ENCODE data around the gene TBC1D10B. TPM values are rescaled to one million over a fixed set of nuclear protein-coding genes. Genes with fewer than 3 reads are reported as not detected.
"Not testable (repeated sequence)": the region's sequence is repeated elsewhere in the genome, so short reads cannot be mapped to it uniquely, and the experiment has no call there.

Gene TBC1D10B
- total RNA-seq, 1 donor from 2014 or later, result 36.9 TPM

DNA sequence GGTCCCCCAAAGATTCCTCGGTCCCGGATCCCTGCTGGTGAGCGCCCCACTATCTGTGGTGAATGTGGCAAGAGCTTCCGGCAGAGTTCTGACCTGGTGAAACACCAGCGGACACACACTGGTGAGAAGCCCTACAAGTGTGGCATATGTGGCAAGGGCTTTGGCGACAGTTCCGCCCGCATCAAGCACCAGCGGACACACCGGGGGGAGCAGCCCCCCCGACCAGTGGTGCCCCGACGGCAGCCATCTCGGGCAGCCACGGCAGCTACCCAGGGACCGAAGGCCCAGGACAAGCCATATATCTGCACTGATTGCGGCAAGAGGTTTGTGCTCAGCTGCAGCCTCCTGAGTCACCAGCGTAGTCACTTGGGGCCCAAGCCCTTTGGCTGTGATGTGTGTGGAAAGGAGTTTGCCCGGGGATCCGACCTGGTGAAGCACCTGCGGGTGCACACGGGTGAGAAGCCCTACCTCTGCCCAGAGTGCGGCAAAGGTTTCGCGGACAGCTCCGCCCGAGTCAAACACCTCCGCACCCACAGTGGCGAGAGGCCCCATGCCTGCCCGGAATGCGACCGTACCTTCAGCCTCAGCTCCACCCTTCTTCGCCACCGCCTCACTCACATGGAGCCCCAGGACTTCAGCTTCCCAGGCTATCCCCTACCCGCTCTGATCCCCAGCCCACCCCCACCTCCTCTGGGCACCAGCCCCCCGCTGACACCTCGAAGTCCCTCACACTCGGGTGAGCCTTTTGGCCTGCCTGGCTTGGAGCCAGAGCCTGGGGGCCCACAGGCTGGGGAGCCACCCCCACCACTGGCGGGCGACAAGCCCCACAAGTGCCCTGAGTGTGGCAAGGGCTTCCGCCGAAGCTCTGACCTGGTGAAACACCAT, 27.7 kb upstream of the TBC1D10B start:
- no peak for DNase-seq (ENCODE audit: low spot score)

- DNase-seq (ENCODE audit: low spot score), result no peak
Observed at GRCh38 chr16:30397056-30397455, 26.8 kb upstream of the TBC1D10B start.

DNA sequence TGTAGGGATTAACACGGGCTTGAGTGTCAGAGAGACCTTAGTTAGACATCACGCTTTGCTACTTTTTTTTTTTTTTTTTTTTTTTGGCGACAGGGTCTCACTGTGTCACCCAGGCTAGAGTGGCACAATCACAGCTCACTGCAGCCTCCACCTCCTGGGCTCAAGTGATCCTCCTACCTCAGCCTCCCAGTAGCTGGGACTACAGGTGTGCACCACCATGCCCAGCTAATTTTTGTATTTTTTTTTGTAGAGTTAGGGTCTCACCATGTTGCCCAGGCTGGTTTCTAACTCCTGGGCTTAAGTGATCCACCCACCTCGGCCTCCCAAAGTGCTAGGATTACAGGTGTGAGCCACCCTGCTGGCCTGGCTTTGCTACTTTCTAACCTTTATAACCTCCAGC, 26.3 kb upstream of the TBC1D10B start:
- not testable (repeated sequence) for DNase-seq (ENCODE audit: low spot score)

DNA sequence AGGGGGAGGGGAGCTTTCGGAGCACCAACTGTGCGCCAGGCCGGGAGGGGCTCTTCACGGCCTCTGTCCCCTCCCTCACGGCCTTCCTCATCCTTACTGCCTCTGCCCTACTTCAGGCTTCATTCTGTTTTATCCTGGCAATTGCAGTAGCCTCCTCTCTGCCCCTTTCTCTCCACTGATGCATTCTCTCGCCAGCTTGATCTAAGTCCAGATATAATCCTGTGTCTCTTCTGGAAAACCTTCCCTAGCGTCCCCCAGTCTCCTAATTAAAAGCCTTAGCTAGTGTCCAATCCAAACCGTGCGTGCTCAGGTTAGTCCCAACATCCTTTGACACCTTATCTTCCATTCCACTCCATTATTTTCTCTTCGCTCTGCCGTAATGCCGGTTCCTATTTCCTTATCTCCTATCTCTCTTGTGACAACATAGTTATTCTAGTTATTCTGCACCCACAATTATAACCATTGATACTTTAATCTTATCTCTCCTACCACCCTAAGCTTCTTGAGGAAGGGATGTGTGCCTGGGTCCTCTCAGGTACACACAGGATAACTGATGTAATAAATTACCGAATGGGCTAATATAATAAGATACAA, 25.8 kb upstream of the TBC1D10B start:
- no peak for DNase-seq (ENCODE audit: low spot score)

- DNase-seq (ENCODE audit: low spot score), result peak; percentile 86
Observed at GRCh38 chr16:30395155-30395991, 25.1 kb upstream of the TBC1D10B start, which contains the start of gene ZNF48. TSS of gene ZNF48 (plus strand) at chr16:30395420. CDS start at chr16:30395795, 375 bp downstream.

GRCh38 chr16:30394592-30395154, 24.4 kb upstream of the TBC1D10B start:
- no peak for DNase-seq (ENCODE audit: low spot score)

DNA sequence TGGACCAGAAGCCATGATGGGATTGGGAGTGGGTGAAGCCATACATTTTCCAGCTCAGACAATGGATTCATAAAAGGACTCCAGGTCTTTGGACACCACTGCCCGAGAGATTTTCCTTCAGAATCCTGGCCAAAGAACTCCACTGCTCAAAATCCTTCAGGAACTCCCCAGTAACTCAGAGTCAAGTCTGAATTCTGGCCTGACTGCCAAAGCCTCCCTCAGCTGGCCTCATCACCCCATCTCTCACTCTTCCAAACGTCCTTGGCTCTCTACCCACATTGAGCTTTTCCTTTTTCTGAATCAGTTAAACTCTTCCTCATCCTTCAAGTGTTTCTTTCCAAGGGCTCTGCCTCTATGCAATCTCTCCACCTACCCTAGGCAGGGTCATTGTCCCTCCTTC, 13.2 kb upstream of the TBC1D10B start:
- no peak for DNase-seq (ENCODE audit: low spot score)

- no peak for DNase-seq (ENCODE audit: low spot score)
Observed at GRCh38 chr16:30382111-30382881, 12.0 kb upstream of the TBC1D10B start, which contains the start of gene SEPTIN1. TSS of gene SEPTIN1 (minus strand) at chr16:30382561. CDS start at chr16:30382542, 19 bp downstream.

GRCh38 chr16:30381291-30382041, 11.2 kb upstream of the TBC1D10B start:
- no peak for DNase-seq (ENCODE audit: low spot score)

DNA sequence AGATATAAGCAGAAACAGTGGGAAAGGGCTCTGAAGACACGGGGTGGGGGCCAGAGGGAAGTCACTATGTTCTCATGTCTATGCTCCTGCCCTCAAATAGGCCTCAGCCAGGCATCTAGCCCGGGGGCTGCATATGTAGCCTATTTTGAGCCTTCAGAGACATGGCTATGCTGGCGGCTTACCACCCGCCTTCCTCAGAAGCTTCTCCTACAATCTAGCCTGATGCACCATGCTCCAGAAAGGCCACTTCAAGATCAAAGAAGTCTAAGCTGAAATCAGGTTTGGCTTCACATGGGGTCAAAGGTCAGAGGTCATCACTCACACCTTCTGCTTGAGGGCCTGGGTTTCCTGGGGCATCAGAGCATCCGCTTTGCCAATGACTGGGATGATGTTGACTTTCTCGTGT, 10.5 kb upstream of the TBC1D10B start:
- no peak for DNase-seq (ENCODE audit: low spot score)

- no peak for DNase-seq (ENCODE audit: low spot score)
Observed at GRCh38 chr16:30380072-30380802, 9.9 kb upstream of the TBC1D10B start.

DNA sequence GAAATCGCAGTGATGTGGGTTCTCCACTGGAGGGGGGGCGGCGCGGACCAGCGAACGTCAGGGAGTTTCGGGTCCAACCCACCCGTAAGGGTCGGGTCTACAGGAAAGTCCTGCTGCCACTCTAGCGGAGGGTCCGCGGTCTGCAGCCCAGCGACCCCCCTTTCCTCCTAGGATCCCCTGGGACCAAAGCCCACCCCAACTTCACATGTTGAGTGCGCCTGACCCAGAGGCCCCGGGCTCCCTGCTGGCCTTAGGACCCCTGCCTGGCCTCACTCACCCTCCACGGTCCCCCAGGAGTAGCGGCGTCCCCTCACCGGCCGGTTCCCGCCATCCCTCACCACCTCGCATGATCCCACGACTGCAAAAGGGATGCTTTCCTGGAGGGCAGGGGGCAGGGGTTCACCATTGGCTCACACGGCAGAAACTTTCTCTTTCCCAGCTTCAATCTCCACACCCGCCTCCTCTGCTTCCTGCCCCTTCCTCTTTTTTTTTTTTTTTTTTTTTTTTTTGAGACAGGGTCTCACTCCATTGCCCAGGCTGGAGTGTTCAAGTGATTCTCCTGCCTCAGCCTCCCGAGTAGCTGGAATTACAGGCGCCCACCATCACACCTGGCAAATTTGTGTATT, 9.0 kb upstream of the TBC1D10B start:
- DNase-seq (ENCODE audit: low spot score), result no peak

DNA sequence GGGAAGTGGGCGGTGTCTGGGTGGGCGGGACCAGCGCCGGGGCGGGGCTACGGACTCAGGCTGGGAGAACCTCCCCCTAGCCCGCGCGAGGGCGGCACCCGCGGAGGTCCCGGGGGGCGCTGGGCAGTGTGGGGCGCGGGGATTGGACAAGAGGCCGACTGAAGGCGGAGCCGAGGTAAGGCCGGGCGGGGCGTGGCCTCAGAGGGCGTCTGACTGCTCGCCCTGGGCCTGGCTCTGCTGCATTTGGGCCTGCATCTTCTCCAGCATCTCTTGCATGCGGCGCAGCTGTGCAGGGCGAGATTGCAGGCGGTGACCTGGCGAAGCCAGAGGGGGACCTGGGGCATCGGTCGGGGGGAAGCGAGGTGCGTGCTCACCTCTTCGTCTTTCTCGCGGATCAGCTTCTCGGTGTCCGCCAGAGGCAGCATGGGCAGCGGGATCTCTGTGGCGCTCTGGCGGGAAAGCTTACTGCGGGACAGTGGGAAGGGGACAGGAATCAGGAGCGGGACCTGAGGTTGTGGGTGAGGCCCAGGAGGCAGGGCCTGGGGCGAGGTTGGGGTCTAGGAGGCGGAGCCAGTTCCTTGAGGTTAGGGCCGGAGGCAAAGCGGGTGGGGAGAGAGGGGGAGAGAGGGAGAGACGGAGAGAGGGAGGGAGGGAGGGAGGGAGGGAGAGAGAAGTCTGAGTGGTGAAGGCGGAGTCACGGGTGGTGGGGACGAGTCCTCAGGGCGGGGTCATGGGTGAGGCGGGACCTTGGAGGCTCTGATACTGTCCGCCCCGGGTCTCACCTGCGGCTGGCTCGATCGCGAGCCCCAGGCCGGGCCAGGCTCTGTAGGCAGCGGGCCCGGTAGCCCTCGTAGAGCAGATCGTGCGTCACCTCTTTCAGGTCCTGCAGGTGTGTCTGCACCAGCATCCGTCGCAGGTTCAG, 8.2 kb upstream of the TBC1D10B start:
- DNase-seq (ENCODE audit: low spot score), result peak; percentile 99

- DNase-seq (ENCODE audit: low spot score), result peak; percentile 95
Observed at GRCh38 chr16:30377812-30378235, 7.5 kb upstream of the TBC1D10B start.

GRCh38 chr16:30377050-30377811, 6.9 kb upstream of the TBC1D10B start:
- DNase-seq (ENCODE audit: low spot score), result no peak

- DNase-seq (ENCODE audit: low spot score), result no peak
Observed at GRCh38 chr16:30376461-30376902, 6.2 kb upstream of the TBC1D10B start.

DNA sequence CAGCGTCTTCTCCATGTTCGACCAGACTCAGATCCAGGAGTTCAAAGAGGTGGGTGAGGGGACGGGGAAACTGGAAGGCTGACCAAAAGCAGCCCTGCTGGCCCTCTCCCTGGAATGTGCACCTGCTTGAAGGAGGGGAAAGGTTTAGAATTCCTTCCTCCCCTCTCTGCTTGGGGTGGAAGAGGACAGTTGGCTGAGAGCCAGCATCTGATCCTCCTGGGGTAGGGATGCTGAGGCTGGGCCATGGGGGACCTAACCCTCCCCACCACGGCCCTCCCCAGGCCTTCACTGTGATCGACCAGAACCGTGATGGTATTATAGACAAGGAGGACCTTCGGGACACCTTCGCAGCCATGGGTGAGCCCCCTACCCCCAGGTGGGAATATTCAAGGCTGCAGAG, 5.6 kb upstream of the TBC1D10B start:
- no peak for DNase-seq (ENCODE audit: low spot score)

All from ureter (tissue), 1 donor.